Parietal lobe (tissue), 2 donors: Measurements from ENCODE around the gene ZNF99. TPM values are rescaled to one million over a fixed set of nuclear protein-coding genes. Genes with fewer than 3 reads are reported as not detected.

Source experiments
- small RNA-seq: library from RNA; depleted of rRNA; stranded (forward); fragments of <200 nt; gene quantifications from one replicate; pipeline ENCODE3, GENCODE V24; 2014; ENCODE audit warnings: low replicate concordance
- total RNA-seq: library from RNA; depleted of rRNA; stranded (reverse); fragments of >200 nt; gene quantifications from one replicate; pipeline ENCODE4 v1.2.3, GENCODE V29; 2014

Gene ZNF99
- total RNA-seq, result 1.6 TPM

GRCh38 chr19:22783651-22784410, at the start of gene ZNF99:
Gene ZNF99 (minus strand): TSS chr19:22784151. CDS start chr19:22784016, 135 bp downstream.

GRCh38 chr19:22832031-22832762, 48.2 kb upstream of the ZNF99 start, which contains the start of gene ZNF723:
Gene ZNF723 (plus strand): TSS chr19:22832291. CDS start chr19:22832380, 89 bp downstream.

Small RNA genes within 50 kb of the gene (small RNA-seq; reads per million reads assigned to genes)
- gene AC008626.1 (not detected), gene AC008626.2 (not detected)

Other genes starting within 250 kb of the ZNF99 start
- 5.6 TPM for gene ZNF492, start 149.8 kb downstream of the ZNF99 start, total RNA-seq
- not detected for gene ZNF723, start 48.1 kb upstream of the ZNF99 start, total RNA-seq
- 0.31 TPM for gene ZNF728, start 219.0 kb upstream of the ZNF99 start, total RNA-seq